DND-41 (cell line): ENCODE results near the gene CFAP53.
"Not testable (repeated sequence)": the region's sequence is repeated elsewhere in the genome, so short reads cannot be mapped to it uniquely, and the experiment has no call there.

ENCODE experiments used
- ATAC-seq: fragments of 200-7000 bp; cut with Tn5 transposase; 3 replicates; pipeline ENCODE4 v1.9.1; 2021; ENCODE audit warnings: low read depth; ENCODE audit not compliant: insufficient read depth
- DNase-seq: peaks from one replicate; pipeline ENCODE4 v3.0.0-alpha.2; 2020
- H2AFZ ChIP-seq: 2 replicates; pipeline ENCODE4 v1.6.0; 2012; ENCODE audit warnings: low read depth, low read length
- H3K27ac ChIP-seq: 2 replicates; pipeline ENCODE4 v1.5.1; 2012; ENCODE audit warnings: low read length, inconsistent platforms
- H3K27me3 ChIP-seq: fragments of 200-600 bp; sonication (generic); 2 replicates; pipeline ENCODE4 v1.6.0; 2012; ENCODE audit warnings: low read length, mild to moderate bottlenecking, inconsistent platforms; ENCODE audit not compliant: insufficient read depth, poor library complexity
- H3K36me3 ChIP-seq: 2 replicates; pipeline ENCODE4 v1.5.1; 2012; ENCODE audit warnings: low read length, inconsistent platforms; ENCODE audit not compliant: insufficient read depth
- H3K4me1 ChIP-seq: 2 replicates; pipeline ENCODE4 v1.5.1; 2012; ENCODE audit warnings: mild to moderate bottlenecking, low read length; ENCODE audit not compliant: insufficient read depth
- H3K4me2 ChIP-seq: 2 replicates; pipeline ENCODE4 v1.6.0; 2012; ENCODE audit warnings: mild to moderate bottlenecking, moderate library complexity, low read length, inconsistent platforms; ENCODE audit not compliant: insufficient read depth
- H3K4me3 ChIP-seq, 2 experiments: fragments of 200-600 bp in 1 of 2; shearing (Covaris generic) in 1 of 2; 2 replicates each; pipeline ENCODE4 v1.5.1; 2012 to 2016; ENCODE audit warnings: inconsistent platforms in 2 of 2, low read length in 2 of 2, mild to moderate bottlenecking in 2 of 2, low read depth in 1 of 2, moderate library complexity in 1 of 2
- H3K79me2 ChIP-seq: 2 replicates; pipeline ENCODE4 v1.6.0; 2012; ENCODE audit warnings: low read length, inconsistent platforms; ENCODE audit not compliant: insufficient read depth
- H3K9ac ChIP-seq: 2 replicates; pipeline ENCODE4 v1.6.0; 2012; ENCODE audit warnings: low read depth, mild to moderate bottlenecking, inconsistent platforms, low read length, moderate library complexity
- H3K9me3 ChIP-seq: 2 replicates; pipeline ENCODE4 v1.5.1; 2012; ENCODE audit warnings: low read length, moderate library complexity, mild to moderate bottlenecking, inconsistent platforms; ENCODE audit not compliant: insufficient read depth, severe bottlenecking
- H4K20me1 ChIP-seq: 2 replicates; pipeline ENCODE4 v1.6.0; 2012; ENCODE audit warnings: low read length; ENCODE audit not compliant: insufficient read depth
- EZH2 ChIP-seq: IDR thresholded peaks from 3 replicates; pipeline ENCODE4 v1.6.1; 2012; ENCODE audit warnings: borderline replicate concordance, low read depth, mild to moderate bottlenecking, moderate library complexity, low read length, inconsistent platforms; ENCODE audit not compliant: severe bottlenecking
- TF ChIP-seq, protein P1 (sequence below): IDR thresholded peaks from 2 replicates; pipeline ENCODE4 v1.5.1; 2012; ENCODE audit warnings: borderline replicate concordance, low read length, moderate library complexity, mild to moderate bottlenecking; ENCODE audit not compliant: poor library complexity, severe bottlenecking; ENCODE audit errors: extremely low read depth

Gene CFAP53

DNA sequence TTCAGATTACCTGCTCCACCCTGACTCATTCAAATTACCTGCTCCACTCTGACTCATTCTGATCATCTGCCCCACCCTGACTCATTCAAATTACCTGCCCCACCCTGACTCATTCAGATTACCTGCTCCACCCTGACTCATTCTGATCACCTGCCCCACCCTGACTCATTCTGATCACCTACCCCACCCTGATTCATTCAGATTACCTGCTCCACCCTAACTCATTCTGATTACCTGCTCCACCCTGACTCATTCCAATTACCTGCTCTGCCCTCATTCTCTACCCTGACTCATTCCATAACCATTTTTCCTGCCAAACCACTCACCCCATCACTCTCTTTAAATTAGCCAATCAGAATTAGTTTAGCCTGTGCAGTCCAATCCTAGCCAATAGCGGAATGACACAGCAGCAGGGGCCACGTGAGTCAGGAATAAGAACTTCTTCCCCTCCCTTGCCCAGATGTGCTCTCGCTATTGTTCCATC, 26.2 kb downstream of the CFAP53 start:
- Histone ChIP-seq H4K20me1 (no peaks in the 10 kb centered on the region), H3K27ac (no peak overlapping the region), H3K4me1 (no peaks in the 10 kb centered on the region), H3K9ac (no peak overlapping the region), H2AFZ (no peak overlapping the region), H3K27me3 (peaks cover 4% of the 10 kb centered on the region), H3K4me3 (no peak overlapping the region), H3K9me3 (no peaks in the 10 kb centered on the region), H3K4me2 (no peak overlapping the region), H3K36me3 (no peaks in the 10 kb centered on the region), H3K79me2 (no peaks in the 10 kb centered on the region)
- TF ChIP-seq, protein P1, sequence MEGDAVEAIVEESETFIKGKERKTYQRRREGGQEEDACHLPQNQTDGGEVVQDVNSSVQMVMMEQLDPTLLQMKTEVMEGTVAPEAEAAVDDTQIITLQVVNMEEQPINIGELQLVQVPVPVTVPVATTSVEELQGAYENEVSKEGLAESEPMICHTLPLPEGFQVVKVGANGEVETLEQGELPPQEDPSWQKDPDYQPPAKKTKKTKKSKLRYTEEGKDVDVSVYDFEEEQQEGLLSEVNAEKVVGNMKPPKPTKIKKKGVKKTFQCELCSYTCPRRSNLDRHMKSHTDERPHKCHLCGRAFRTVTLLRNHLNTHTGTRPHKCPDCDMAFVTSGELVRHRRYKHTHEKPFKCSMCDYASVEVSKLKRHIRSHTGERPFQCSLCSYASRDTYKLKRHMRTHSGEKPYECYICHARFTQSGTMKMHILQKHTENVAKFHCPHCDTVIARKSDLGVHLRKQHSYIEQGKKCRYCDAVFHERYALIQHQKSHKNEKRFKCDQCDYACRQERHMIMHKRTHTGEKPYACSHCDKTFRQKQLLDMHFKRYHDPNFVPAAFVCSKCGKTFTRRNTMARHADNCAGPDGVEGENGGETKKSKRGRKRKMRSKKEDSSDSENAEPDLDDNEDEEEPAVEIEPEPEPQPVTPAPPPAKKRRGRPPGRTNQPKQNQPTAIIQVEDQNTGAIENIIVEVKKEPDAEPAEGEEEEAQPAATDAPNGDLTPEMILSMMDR: no peak
- no peak for TF ChIP-seq EZH2
- ATAC-seq: no peak
- DNase-seq: no peak

DNA sequence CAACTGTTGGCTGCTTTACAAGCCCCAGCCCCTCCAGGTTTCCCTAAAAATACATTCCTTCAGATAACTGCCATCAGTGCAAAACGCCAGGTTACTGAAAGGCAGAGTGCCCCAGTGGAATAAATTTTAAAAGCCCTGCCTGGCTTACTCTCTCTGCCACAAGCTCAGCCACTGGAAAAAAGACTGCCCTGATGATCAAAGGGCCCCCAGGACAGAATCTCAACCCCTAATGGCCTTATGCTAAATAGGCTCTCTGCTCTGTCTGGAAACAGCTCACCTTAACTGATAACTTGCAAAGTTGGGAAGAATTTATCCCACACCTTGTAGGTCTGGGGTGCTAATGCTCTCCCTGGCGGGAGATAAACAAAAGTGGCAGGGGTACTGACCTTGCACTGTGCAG, 33.9 kb downstream of the CFAP53 start:
- no peaks in the 10 kb centered on the region for H3K79me2 ChIP-seq
- no peaks in the 10 kb centered on the region for H3K4me1 ChIP-seq
- no peak overlapping the region for H3K4me3 ChIP-seq
- H3K27me3 ChIP-seq: peaks cover 13% of the 10 kb centered on the region
- DNase-seq (no peak), ATAC-seq (no peak)
- H3K9me3 ChIP-seq: no peaks in the 10 kb centered on the region
- no peak overlapping the region for H3K4me2 ChIP-seq
- TF ChIP-seq EZH2: no peak
- TF ChIP-seq, protein P1: no peak
- H3K27ac ChIP-seq: no peak overlapping the region
- no peak overlapping the region for H2AFZ ChIP-seq
- no peaks in the 10 kb centered on the region for H4K20me1 ChIP-seq
- no peaks in the 10 kb centered on the region for H3K36me3 ChIP-seq
- H3K9ac ChIP-seq: no peak overlapping the region

DNA sequence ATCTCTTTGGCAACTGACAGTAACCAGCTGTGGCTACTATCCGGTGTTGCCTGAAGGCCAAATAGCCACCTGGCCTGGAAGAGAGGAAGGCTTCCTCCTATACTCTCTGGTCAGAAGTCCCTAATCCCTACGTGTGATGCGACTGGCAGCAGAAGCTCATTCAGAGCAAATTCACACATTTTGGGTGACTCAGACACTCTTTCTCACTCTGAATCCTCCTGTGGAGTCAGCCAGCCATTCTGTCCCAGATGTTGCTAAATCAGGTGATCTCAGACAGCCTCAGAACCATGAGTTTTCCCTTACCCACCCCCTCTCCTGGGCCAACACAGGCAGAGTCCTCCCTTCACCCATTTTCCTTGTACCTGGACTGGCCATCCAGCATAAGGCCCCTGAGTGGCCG, 34.7 kb downstream of the CFAP53 start:
- Histone ChIP-seq H3K36me3 (no peaks in the 10 kb centered on the region), H3K9ac (no peak overlapping the region), H3K9me3 (no peaks in the 10 kb centered on the region), H3K4me2 (no peak overlapping the region), H3K4me3 (no peak overlapping the region), H3K27ac (no peak overlapping the region), H2AFZ (no peak overlapping the region), H3K4me1 (no peaks in the 10 kb centered on the region), H4K20me1 (no peaks in the 10 kb centered on the region), H3K27me3 (peaks cover 13% of the 10 kb centered on the region), H3K79me2 (no peaks in the 10 kb centered on the region)
- ATAC-seq (no peak), DNase-seq (no peak)
- no peak for TF ChIP-seq EZH2
- TF ChIP-seq, protein P1: no peak

DNA sequence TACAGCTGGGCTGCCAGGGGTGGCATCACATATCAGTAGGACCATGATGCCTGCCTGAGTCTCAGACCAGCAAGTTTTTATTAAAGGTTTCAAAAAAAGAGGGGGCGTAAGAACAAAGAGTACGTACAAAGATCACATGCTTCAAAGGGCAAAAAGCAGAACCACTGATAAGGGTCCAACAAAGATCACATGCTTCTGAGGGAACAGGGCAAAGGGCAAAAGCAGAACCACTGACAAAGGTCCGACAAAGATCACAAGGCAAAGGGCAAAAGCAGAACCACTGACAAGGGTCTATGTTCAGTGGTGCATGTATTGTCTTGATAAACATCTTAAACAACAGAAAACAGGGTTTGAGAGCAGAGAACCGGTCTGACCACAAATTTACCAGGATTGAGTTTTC, 46.0 kb downstream of the CFAP53 start:
- not testable (repeated sequence) for H3K4me3 ChIP-seq, DNase-seq, H3K9ac ChIP-seq, H3K4me2 ChIP-seq, ATAC-seq, H4K20me1 ChIP-seq, H3K4me1 ChIP-seq, H3K79me2 ChIP-seq, H3K27ac ChIP-seq, H3K36me3 ChIP-seq, H2AFZ ChIP-seq
- Histone ChIP-seq H3K9me3 (peaks cover 15% of the 10 kb centered on the region), H3K27me3 (peaks cover 12% of the 10 kb centered on the region)
